ENCODE results near the gene ARID4A.
A peak's percentile ranks its signal among the peaks of the same experiment; 100 is the strongest.
"Not testable (repeated sequence)": the region's sequence is repeated elsewhere in the genome, so short reads cannot be mapped to it uniquely, and the experiment has no call there.

The ARID4A gene, protein sequence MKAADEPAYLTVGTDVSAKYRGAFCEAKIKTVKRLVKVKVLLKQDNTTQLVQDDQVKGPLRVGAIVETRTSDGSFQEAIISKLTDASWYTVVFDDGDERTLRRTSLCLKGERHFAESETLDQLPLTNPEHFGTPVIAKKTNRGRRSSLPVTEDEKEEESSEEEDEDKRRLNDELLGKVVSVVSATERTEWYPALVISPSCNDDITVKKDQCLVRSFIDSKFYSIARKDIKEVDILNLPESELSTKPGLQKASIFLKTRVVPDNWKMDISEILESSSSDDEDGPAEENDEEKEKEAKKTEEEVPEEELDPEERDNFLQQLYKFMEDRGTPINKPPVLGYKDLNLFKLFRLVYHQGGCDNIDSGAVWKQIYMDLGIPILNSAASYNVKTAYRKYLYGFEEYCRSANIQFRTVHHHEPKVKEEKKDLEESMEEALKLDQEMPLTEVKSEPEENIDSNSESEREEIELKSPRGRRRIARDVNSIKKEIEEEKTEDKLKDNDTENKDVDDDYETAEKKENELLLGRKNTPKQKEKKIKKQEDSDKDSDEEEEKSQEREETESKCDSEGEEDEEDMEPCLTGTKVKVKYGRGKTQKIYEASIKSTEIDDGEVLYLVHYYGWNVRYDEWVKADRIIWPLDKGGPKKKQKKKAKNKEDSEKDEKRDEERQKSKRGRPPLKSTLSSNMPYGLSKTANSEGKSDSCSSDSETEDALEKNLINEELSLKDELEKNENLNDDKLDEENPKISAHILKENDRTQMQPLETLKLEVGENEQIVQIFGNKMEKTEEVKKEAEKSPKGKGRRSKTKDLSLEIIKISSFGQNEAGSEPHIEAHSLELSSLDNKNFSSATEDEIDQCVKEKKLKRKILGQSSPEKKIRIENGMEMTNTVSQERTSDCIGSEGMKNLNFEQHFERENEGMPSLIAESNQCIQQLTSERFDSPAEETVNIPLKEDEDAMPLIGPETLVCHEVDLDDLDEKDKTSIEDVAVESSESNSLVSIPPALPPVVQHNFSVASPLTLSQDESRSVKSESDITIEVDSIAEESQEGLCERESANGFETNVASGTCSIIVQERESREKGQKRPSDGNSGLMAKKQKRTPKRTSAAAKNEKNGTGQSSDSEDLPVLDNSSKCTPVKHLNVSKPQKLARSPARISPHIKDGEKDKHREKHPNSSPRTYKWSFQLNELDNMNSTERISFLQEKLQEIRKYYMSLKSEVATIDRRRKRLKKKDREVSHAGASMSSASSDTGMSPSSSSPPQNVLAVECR

DNA sequence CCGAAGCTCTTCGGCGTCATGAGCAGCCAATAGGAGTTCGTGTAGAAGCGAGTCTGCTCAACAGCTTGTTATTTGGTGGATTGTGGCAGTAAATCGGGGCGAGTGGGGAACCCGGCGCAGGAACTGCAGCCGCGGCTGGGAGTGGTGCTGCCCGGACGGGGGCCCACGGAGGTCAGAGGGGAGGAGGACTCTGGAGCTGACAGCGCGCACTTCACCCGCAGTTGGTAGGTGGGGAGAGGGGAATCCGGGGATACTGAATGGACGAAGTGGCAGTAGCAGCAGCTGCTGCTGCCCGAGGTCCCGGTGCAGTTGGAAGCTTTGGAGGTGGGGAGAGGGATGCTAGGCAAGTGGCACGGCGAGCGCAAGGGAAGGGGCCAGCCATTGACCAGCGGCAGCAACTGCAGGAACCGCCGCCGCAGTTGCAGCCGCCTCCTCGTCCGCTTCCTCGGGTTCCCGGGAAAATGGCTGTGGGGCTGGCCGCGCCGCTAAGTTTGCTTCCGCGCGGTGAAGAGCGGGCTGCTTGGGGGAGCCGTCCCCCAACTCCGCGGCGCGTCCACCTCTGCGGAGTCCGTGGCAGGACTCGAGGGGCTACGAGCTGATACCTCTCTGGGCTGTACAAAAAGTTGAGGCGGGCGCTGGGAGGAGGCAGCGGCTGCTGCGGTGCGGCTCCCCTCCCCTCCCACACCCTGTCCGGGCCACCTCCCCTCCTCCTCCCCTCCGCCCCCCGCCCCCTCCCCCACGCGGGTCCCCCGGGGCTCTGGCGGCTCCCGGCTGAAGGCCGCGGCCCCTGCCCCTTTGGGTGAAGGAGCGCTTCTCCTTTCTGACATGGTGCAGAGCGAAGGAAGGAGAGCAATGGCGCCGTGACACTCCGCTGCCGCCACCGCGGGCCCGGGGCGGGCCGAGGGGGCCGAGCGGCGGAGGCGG, at the start of gene ARID4A:
Gene ARID4A, plus strand, starts transcription at position 79 of the 924 bp plus-strand sequence. CDS start 1,300 bp downstream, outside the sequence.
- H3K27me3 Mint-ChIP-seq, result no peaks in the 10 kb centered on the region
- peaks cover 45% of the 10 kb centered on the region for H3K4me1 Mint-ChIP-seq
- peak; percentile 74 for DNase-seq
- peak within 1 kb of the TSS; percentile 93 for H3K4me3 Mint-ChIP-seq
- ATAC-seq, result no peak
- H3K27ac Mint-ChIP-seq, result no peak within 1 kb of the TSS
- H3K36me3 Mint-ChIP-seq (ENCODE audit: low read depth), result peaks cover 27% of the 10 kb centered on the region
- H3K9me3 Mint-ChIP-seq, result no peaks in the 10 kb centered on the region

DNA sequence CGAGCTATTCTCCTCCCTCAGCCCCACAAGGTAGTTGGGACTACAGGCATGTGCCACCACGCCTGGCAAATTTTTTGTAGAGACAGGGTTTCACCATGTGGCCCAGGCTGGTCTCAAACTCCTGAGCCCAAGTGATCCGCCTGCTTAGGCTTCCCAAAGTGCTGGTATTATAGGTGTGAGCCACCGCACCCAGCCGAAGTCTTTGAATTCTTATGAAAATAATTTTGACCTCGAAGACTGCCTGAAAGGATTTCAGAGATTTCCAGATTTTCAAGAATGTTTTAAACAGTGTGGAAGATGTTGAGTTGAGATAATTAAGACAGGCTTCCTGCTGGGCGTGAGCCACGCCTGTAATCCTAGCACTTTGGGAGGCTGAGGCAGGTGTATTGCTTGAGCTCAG, 48.7 kb upstream of the ARID4A start:
- Mint-ChIP-seq H3K36me3 (ENCODE audit: low read depth) (peaks cover 49% of the 10 kb centered on the region), H3K4me3 (no peak overlapping the region), H3K27ac (no peak overlapping the region), H3K27me3 (peaks cover under 1% of the 10 kb centered on the region), H3K4me1 (peaks cover 39% of the 10 kb centered on the region), H3K9me3 (no peaks in the 10 kb centered on the region)
- ATAC-seq (no peak), DNase-seq (no peak)

DNA sequence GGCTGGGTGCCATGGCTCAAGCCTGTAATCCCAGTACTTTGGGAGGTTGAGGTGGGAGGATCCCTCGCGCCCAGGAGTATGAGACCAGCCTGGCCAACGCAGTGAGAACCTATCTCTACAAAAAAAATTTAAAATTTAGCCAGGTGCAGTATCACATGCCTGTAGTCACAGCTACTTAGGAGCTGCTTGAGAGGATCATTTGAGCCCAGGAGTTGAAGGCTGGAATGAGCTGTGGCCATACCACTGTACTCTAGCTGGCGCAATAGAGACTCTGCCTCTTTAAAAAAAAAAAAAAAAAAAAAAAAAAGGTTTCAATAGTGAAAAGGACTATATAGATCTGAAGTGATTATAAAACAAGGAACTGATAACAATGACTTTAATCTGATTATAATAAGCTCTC, 40.2 kb upstream of the ARID4A start:
- Mint-ChIP-seq H3K4me3 (no peak overlapping the region), H3K4me1 (no peaks in the 10 kb centered on the region), H3K27me3 (no peaks in the 10 kb centered on the region), H3K36me3 (ENCODE audit: low read depth) (peaks cover 44% of the 10 kb centered on the region), H3K27ac (peak overlapping the region; percentile 49), H3K9me3 (no peaks in the 10 kb centered on the region)
- no peak for DNase-seq
- no peak for ATAC-seq

DNA sequence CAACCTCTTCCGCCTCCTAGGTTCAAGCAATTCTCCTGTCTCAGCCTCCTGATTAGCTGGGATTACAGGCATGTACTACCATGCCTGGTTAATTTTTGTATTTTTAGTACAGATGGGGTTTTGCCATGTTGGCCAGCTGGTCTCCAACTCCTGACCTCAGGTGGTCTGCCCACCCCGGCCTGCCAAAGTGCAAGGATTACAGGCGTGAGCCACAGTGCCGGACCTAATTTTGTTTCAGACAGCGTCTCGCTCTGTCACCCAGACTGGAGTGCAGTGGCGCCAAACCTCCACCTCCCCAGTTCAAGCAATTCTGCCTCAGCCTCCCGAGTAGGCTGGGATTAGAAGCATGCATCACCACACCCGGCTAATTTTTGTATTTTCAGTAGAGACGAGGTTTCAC, 36.4 kb upstream of the ARID4A start:
- H3K27me3 Mint-ChIP-seq, H3K4me1 Mint-ChIP-seq, DNase-seq, H3K27ac Mint-ChIP-seq, ATAC-seq, H3K9me3 Mint-ChIP-seq, H3K4me3 Mint-ChIP-seq: not testable (repeated sequence)
- peaks cover 59% of the 10 kb centered on the region for H3K36me3 Mint-ChIP-seq (ENCODE audit: low read depth)

DNA sequence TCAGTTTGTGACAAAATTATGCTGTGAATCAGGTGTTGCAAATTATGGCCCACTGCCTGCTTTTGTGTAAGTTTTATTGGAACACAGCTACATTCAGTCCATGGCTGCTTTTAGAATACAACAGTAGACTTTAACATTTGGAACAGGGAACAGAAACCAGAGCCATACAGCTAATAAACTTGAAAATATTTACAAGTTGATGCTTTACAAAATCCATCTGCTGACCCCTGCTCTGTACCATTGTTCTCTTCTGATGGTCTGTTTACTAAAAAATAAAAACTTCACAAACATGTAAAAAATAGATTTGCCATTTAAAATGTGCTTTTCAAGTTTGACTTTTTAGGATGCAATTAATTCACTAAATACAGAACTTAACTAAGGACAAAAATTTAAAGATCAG, 33.0 kb upstream of the ARID4A start:
- Mint-ChIP-seq H3K4me3 (no peak overlapping the region), H3K4me1 (peaks cover 7% of the 10 kb centered on the region), H3K27me3 (no peaks in the 10 kb centered on the region), H3K27ac (no peak overlapping the region), H3K36me3 (ENCODE audit: low read depth) (peaks cover 66% of the 10 kb centered on the region), H3K9me3 (no peaks in the 10 kb centered on the region)
- ATAC-seq (no peak), DNase-seq (no peak)

GRCh38 chr14:58270628-58271027, 27.7 kb upstream of the ARID4A start:
- no peak for DNase-seq
- Mint-ChIP-seq H3K27ac (peak overlapping the region; percentile 30), H3K4me3 (no peak overlapping the region), H3K27me3 (no peaks in the 10 kb centered on the region), H3K4me1 (peaks cover 32% of the 10 kb centered on the region), H3K9me3 (no peaks in the 10 kb centered on the region), H3K36me3 (ENCODE audit: low read depth) (peaks cover 81% of the 10 kb centered on the region)
- ATAC-seq, result peak; percentile 51

DNA sequence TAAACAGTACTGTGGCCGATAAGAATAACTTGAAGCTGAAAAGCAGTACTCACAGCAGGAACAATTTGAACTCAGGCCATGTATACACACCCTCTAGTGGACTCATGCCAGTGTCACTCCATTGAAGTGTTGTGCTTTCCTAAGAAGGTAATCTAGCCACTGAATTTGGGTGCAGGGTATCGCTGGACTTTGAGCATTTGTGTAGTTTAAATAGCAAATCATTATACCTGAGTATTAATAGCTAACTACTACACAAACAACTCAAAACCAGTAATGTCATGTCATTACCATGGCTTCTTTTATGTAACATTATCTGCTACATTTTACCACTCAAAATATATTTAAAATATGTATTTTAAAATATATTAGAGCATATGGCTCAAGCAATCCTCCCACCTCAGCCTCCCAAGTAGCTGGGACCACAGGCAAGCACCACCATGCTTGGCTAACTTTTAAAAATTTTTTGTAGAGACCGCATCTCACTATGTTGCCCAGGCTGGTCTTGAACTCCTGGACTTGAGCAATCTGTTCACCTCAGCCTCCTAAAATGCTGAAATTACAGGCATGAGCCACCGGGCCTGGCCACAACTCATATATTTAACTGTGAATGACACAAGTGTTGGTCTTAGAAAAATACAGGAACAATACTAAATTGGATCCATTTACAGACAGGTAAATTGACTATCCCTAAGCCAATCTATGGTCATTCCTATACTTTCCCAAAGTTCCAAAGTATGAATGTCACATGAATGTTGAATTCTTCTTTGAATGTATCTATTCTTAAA, 25.6 kb upstream of the ARID4A start:
- ATAC-seq, result no peak
- no peak overlapping the region for H3K27ac Mint-ChIP-seq
- peaks cover 49% of the 10 kb centered on the region for H3K4me1 Mint-ChIP-seq
- no peak overlapping the region for H3K4me3 Mint-ChIP-seq
- H3K36me3 Mint-ChIP-seq (ENCODE audit: low read depth), result peaks cover 73% of the 10 kb centered on the region
- DNase-seq, result no peak
- H3K9me3 Mint-ChIP-seq, result no peaks in the 10 kb centered on the region
- H3K27me3 Mint-ChIP-seq, result no peaks in the 10 kb centered on the region

DNA sequence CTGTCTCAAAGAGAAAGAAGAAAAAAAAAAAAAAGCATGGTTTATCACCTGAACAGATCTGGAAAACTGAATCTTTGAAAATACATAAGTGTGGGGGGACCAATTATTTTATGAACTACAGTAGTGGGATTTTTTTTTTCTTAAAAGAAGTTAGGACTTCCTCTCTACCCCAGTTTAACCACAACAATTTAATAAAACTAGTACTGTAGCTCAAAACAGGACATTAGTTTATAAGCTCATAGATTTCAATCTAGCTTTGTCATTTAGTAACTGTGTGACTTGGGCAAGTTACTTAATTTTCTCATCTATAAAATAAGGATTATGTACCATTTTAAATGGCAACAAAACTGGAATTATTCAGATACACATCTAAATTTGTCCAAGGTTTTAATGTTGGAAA, 23.5 kb upstream of the ARID4A start:
- H3K27me3 Mint-ChIP-seq, result no peaks in the 10 kb centered on the region
- ATAC-seq, result no peak
- peak overlapping the region; percentile 38 for H3K4me3 Mint-ChIP-seq
- H3K9me3 Mint-ChIP-seq, result no peaks in the 10 kb centered on the region
- peak overlapping the region; percentile 79 for H3K27ac Mint-ChIP-seq
- peaks cover 66% of the 10 kb centered on the region for H3K36me3 Mint-ChIP-seq (ENCODE audit: low read depth)
- DNase-seq, result no peak
- peaks cover 57% of the 10 kb centered on the region for H3K4me1 Mint-ChIP-seq

- peak overlapping the region; percentile 79 for H3K27ac Mint-ChIP-seq
- H3K4me1 Mint-ChIP-seq, result peaks cover 53% of the 10 kb centered on the region
- no peak for ATAC-seq
- no peak for DNase-seq
- peak overlapping the region; percentile 27 for H3K4me3 Mint-ChIP-seq
- H3K27me3 Mint-ChIP-seq, result no peaks in the 10 kb centered on the region
- peaks cover 66% of the 10 kb centered on the region for H3K36me3 Mint-ChIP-seq (ENCODE audit: low read depth)
- H3K9me3 Mint-ChIP-seq, result no peaks in the 10 kb centered on the region
Measured at GRCh38 chr14:58275527-58276190, 22.7 kb upstream of the ARID4A start.

DNA sequence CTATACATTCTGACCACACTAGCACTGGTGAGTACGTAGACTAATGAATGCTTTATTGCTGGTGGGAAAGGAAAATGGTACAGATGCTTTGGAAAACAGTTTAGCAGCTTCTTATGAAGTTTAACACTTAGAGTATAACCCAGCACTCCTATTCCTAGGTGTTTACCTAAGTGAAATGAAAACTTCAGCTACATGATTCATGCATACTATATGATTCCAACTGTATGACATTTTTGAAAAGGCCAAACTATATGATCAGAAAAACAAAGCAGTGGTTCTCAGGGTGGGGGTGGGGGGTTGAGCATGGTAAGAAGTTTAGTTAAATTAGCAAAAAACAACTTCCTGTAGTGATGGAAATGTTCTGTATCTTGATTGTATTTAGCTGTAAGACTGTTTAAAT, 22.1 kb upstream of the ARID4A start:
- Mint-ChIP-seq H3K9me3 (no peaks in the 10 kb centered on the region), H3K27ac (peak overlapping the region; percentile 79), H3K27me3 (no peaks in the 10 kb centered on the region), H3K4me3 (peak overlapping the region; percentile 27), H3K4me1 (peaks cover 59% of the 10 kb centered on the region), H3K36me3 (ENCODE audit: low read depth) (peaks cover 67% of the 10 kb centered on the region)
- ATAC-seq (peak; percentile 86), DNase-seq (no peak)

- peaks cover 67% of the 10 kb centered on the region for H3K36me3 Mint-ChIP-seq (ENCODE audit: low read depth)
- H3K4me3 Mint-ChIP-seq, result no peak overlapping the region
- H3K27me3 Mint-ChIP-seq, result no peaks in the 10 kb centered on the region
- no peaks in the 10 kb centered on the region for H3K9me3 Mint-ChIP-seq
- ATAC-seq (no peak), DNase-seq (no peak)
- H3K4me1 Mint-ChIP-seq, result peaks cover 71% of the 10 kb centered on the region
- no peak overlapping the region for H3K27ac Mint-ChIP-seq
Measured at GRCh38 chr14:58278177-58278576, 20.2 kb upstream of the ARID4A start.

DNA sequence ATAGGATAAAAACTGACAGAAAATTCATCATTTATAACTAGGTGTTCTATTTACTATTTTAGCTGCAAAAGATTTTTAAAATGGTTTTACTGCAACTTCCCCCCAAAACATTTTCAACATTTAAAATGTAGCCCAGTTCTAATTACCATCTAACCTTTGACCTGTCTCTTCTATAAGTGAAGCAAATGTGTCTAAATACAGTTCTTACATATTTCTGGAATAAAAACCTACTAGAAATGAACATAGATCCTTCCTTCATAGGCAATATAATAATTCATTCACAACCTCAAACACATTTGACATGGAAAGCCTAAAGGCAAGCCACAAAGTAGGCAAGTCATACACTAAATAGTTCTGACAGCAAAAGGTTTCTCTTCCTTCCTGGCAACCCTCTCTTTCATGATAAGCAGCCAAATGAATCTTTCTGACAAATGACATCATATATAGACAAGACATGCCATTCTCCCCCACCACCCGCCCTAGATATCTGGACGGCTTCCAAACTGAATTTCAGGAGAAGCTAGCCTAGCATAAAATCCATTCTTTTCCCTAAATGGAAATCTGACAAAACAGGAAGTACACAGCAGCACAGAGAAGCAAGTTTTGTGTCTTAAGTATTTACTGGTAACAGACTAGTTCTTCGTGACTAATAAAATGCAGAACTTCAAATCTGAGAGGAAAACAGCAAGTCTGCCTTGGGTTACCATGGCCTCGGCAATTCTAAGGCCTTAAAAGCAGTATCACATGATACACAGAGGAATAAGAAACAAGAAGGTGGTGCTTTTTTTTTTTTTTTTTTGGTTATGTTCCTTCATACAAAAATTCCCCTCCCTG, 17.2 kb upstream of the ARID4A start:
- peaks cover 67% of the 10 kb centered on the region for H3K36me3 Mint-ChIP-seq (ENCODE audit: low read depth)
- no peaks in the 10 kb centered on the region for H3K9me3 Mint-ChIP-seq
- H3K4me1 Mint-ChIP-seq, result peaks cover 69% of the 10 kb centered on the region
- DNase-seq, result no peak
- peak; percentile 69 for ATAC-seq
- H3K27ac Mint-ChIP-seq, result peak overlapping the region; percentile 89
- H3K4me3 Mint-ChIP-seq, result peak overlapping the region; percentile 63
- H3K27me3 Mint-ChIP-seq, result no peaks in the 10 kb centered on the region
